Sigmoid colon (tissue), 7 donors: ENCODE measurements around the gene GLI3. TPM values are rescaled to one million over a fixed set of nuclear protein-coding genes. Genes with fewer than 3 reads are reported as not detected.

ENCODE experiments used
- DNase-seq: peaks from one replicate; pipeline ENCODE4 v3.0.0-alpha.2; 2019
- H3K27ac ChIP-seq, 4 donors: fragments of 200-600 bp; sonication (generic); one replicate each; pipeline ENCODE4 v1.5.1; 2016 to 2019; ENCODE audit warnings: mild to moderate bottlenecking in 1 of 4
- H3K27me3 ChIP-seq, 3 donors: fragments of 200-600 bp; sonication (generic); one replicate each; pipeline ENCODE4 v1.5.1; 2019; ENCODE audit warnings: mild to moderate bottlenecking in 1 of 3
- H3K36me3 ChIP-seq, 4 donors: fragments of 200-600 bp; sonication (generic); one replicate each; pipeline ENCODE4 v1.5.1; 2016 to 2019
- H3K4me1 ChIP-seq, 4 donors: fragments of 200-600 bp; sonication (generic); one replicate each; pipeline ENCODE4 v1.5.1; 2017 to 2019
- H3K4me3 ChIP-seq, 4 donors: fragments of 200-600 bp; sonication (generic); one replicate each; pipeline ENCODE4 v1.5.1; 2017 to 2019; ENCODE audit warnings: mild to moderate bottlenecking in 2 of 4, moderate library complexity in 1 of 4
- H3K9me3 ChIP-seq, 4 donors: fragments of 200-600 bp in 3 of 4; sonication (generic) in 3 of 4; one replicate each; pipeline versions ENCODE4 v1.5.1 to v1.6.1; 2013 to 2019
- EP300 ChIP-seq, 4 donors: sonication (generic); formaldehyde crosslinking; IDR thresholded peaks; one replicate each; pipeline ENCODE4 v1.6.1; 2017; ENCODE audit warnings: antibody characterized with exemption in 4 of 4
- POLR2A ChIP-seq, 2 donors: fragments of 450-650 bp; IDR thresholded peaks; one replicate each; pipeline ENCODE4 v1.6.1; 2016; ENCODE audit warnings: antibody characterized with exemption in 2 of 2, mild to moderate bottlenecking in 2 of 2, moderate library complexity in 2 of 2
- POLR2AphosphoS5 ChIP-seq, 4 donors: sonication (generic); formaldehyde crosslinking; IDR thresholded peaks; one replicate each; pipeline ENCODE4 v1.6.1; 2017; ENCODE audit warnings: antibody characterized with exemption in 4 of 4
- WGBS, 2 donors: extraction: QIAGEN DNeasy Blood & Tissue Kit; methylation state at CpG; one replicate each; pipeline ENCODE4 v1.1.7; 2013; 5-methylcytosine and 5-hydroxymethylcytosine counted together
- intact Hi-C: fragments of 100-400 bp; cut with DNase I; formaldehyde crosslinking; loops from one replicate; pipeline ENCODE4 v1.15.1; 2023
- polyA plus RNA-seq, 3 donors: library from polyadenylated mRNA; stranded (reverse); fragments of 200-250 nt; gene quantifications; one replicate each; pipeline ENCODE4 v1.2.3, GENCODE V29; 2013
- total RNA-seq, 4 donors: library from RNA; depleted of rRNA; stranded (reverse); fragments of >200 nt; gene quantifications; one replicate each; pipeline ENCODE4 v1.1.0, GENCODE V29; 2016
- TF ChIP-seq, protein P1 (sequence below), 4 experiments: fragments of 450-650 bp in 3 of 4; fragments of 200-600 bp in 1 of 4; IDR thresholded peaks; one replicate each; pipeline ENCODE4 v1.5.1; 2016 to 2019; ENCODE audit warnings: antibody characterized with exemption in 4 of 4, mild to moderate bottlenecking in 3 of 4, moderate library complexity in 2 of 4
- donor health status: healthy with polysubstance abuse.
- donor health status: Bipolar disorder and iron deficiency.
- donor health status: healthy.

The GLI3 gene
- total and polyA plus RNA-seq, 7 donors, result 0.23 to 31.6 (median 17.2) TPM

- H3K27me3 ChIP-seq, result no peaks in the 10 kb centered on the region
- intact Hi-C loops, result no loop called here
- WGBS, 2 donors, result 81 to 84% methylated on average over 4 of the region's 4 CpGs
- no peaks in the 10 kb centered on the region for H3K9me3 ChIP-seq
- no peaks in the 10 kb centered on the region for H3K4me1 ChIP-seq
- H3K4me3 ChIP-seq, result no peak overlapping the region
- no peak for DNase-seq
- no peak for TF ChIP-seq POLR2AphosphoS5 (IDR thresholded peaks at IDR 0.05)
- TF ChIP-seq, protein P1, sequence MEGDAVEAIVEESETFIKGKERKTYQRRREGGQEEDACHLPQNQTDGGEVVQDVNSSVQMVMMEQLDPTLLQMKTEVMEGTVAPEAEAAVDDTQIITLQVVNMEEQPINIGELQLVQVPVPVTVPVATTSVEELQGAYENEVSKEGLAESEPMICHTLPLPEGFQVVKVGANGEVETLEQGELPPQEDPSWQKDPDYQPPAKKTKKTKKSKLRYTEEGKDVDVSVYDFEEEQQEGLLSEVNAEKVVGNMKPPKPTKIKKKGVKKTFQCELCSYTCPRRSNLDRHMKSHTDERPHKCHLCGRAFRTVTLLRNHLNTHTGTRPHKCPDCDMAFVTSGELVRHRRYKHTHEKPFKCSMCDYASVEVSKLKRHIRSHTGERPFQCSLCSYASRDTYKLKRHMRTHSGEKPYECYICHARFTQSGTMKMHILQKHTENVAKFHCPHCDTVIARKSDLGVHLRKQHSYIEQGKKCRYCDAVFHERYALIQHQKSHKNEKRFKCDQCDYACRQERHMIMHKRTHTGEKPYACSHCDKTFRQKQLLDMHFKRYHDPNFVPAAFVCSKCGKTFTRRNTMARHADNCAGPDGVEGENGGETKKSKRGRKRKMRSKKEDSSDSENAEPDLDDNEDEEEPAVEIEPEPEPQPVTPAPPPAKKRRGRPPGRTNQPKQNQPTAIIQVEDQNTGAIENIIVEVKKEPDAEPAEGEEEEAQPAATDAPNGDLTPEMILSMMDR (IDR thresholded peaks at IDR 0.05), result no peak
- no peak for TF ChIP-seq POLR2A (IDR thresholded peaks at IDR 0.05)
- no peak for TF ChIP-seq EP300 (IDR thresholded peaks at IDR 0.05)
- H3K36me3 ChIP-seq, result no peaks in the 10 kb centered on the region
- H3K27ac ChIP-seq, result no peak overlapping the region
Observed at GRCh38 chr7:41930538-41931262, 306.3 kb downstream of the GLI3 start.

- Histone ChIP-seq H3K9me3 (no peaks in the 10 kb centered on the region), H3K27ac (no peak overlapping the region), H3K4me3 (no peak overlapping the region), H3K4me1 (no peaks in the 10 kb centered on the region), H3K36me3 (no peaks in the 10 kb centered on the region), H3K27me3 (no peaks in the 10 kb centered on the region)
- intact Hi-C loops, result no loop called here
- DNase-seq, result no peak
- 84 to 85% methylated on average over 1 of the region's 1 CpG for WGBS, 2 donors
- TF ChIP-seq EP300 (IDR thresholded peaks at IDR 0.05), result no peak
- TF ChIP-seq POLR2A (IDR thresholded peaks at IDR 0.05), result no peak
- TF ChIP-seq, protein P1 (IDR thresholded peaks at IDR 0.05), result no peak
- no peak for TF ChIP-seq POLR2AphosphoS5 (IDR thresholded peaks at IDR 0.05)
Observed at GRCh38 chr7:41928781-41929180, 308.2 kb downstream of the GLI3 start.

- DNase-seq, result no peak
- no peaks in the 10 kb centered on the region for H3K27me3 ChIP-seq
Observed at GRCh38 chr7:41928166-41928565, 308.8 kb downstream of the GLI3 start.

DNA sequence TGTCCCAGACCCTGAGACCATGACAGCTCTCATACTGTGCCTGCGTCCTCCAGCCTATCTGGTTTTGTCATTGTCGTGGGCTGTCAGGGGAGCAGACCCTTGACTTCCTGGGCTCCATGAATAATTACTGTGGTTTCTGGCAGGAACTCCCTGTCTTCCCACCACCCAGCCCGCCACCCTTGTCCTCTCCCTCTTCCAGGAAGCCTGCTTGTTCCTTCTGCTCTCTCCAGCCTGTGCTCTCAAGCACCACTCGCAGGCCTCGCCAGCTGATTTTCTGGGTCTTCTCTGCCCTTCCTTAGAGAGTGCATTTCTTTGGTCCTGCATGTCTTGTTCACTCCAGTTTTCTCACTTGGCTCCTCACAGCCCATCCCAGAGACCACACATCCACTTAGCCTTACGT, 309.6 kb downstream of the GLI3 start:
- Histone ChIP-seq H3K27ac (no peak overlapping the region), H3K4me1 (no peaks in the 10 kb centered on the region), H3K4me3 (no peak overlapping the region), H3K36me3 (no peaks in the 10 kb centered on the region), H3K9me3 (no peaks in the 10 kb centered on the region), H3K27me3 (no peaks in the 10 kb centered on the region)
- DNase-seq, result no peak
- TF ChIP-seq POLR2AphosphoS5 (IDR thresholded peaks at IDR 0.05) (no peak), POLR2A (IDR thresholded peaks at IDR 0.05) (no peak), EP300 (IDR thresholded peaks at IDR 0.05) (no peak)
- TF ChIP-seq, protein P1 (IDR thresholded peaks at IDR 0.05), result no peak
- intact Hi-C loops, result no loop called here
- 74 to 84% methylated on average over 6 of the region's 6 CpGs for WGBS, 2 donors

More at GRCh38 chr7:41928166-41928565, 308.8 kb downstream of the GLI3 start:
- Histone ChIP-seq H3K9me3 (no peaks in the 10 kb centered on the region), H3K4me3 (no peak overlapping the region), H3K4me1 (no peaks in the 10 kb centered on the region), H3K27ac (no peak overlapping the region), H3K36me3 (no peaks in the 10 kb centered on the region)
- TF ChIP-seq EP300 (IDR thresholded peaks at IDR 0.05) (no peak), POLR2A (IDR thresholded peaks at IDR 0.05) (no peak), POLR2AphosphoS5 (IDR thresholded peaks at IDR 0.05) (no peak)
- TF ChIP-seq, protein P1 (IDR thresholded peaks at IDR 0.05), result no peak
- intact Hi-C loops, result no loop called here
- 51 to 71% methylated on average over 1 of the region's 1 CpG for WGBS, 2 donors

GRCh38 chr7:41925946-41926345, 311.1 kb downstream of the GLI3 start:
- intact Hi-C loops, result no loop called here
- Histone ChIP-seq H3K27me3 (no peaks in the 10 kb centered on the region), H3K4me3 (no peak overlapping the region), H3K36me3 (no peaks in the 10 kb centered on the region), H3K4me1 (peaks cover 0 to 10% (median 6%) of the 10 kb centered on the region in 4 donors), H3K9me3 (no peaks in the 10 kb centered on the region), H3K27ac (no peak overlapping the region)
- WGBS, 2 donors, result 95 to 96% methylated on average over 3 of the region's 3 CpGs
- TF ChIP-seq POLR2A (IDR thresholded peaks at IDR 0.05) (no peak), POLR2AphosphoS5 (IDR thresholded peaks at IDR 0.05) (no peak), EP300 (IDR thresholded peaks at IDR 0.05) (no peak)
- TF ChIP-seq, protein P1 (IDR thresholded peaks at IDR 0.05), result no peak
- DNase-seq, result no peak
